ENCODE measurements around the gene SLC4A11. TPM values are rescaled to one million over a fixed set of nuclear protein-coding genes. Genes with fewer than 3 reads are reported as not detected.

SLC4A11 gene
- total and polyA plus RNA-seq, 10 of the 15 experiments (the other 5 are each of a cell fraction or from before 2014, with no cell fraction given) = 0.07 to 2.3 (median 1.1) TPM

Other genes with a start within 250 kb of the SLC4A11 start
Only the 7 nearest of the 11 such genes appear.
- gene OXT, start 167.6 kb downstream of the SLC4A11 start, total RNA-seq (2014; rRNA removed) = not detected in 2 replicates
- gene OXT, start 167.6 kb downstream of the SLC4A11 start, total RNA-seq (2014; rRNA removed; fragmentation: Illumina TruSeq; extraction: Trizol) = not detected in 2 replicates
- gene OXT, start 167.6 kb downstream of the SLC4A11 start, total RNA-seq (2021) = not detected in 2 replicates
- not detected in 2 replicates for gene OXT, start 167.6 kb downstream of the SLC4A11 start, polyA plus RNA-seq (2011; rRNA removed)
- not detected in 2 replicates for gene OXT, start 167.6 kb downstream of the SLC4A11 start, polyA plus RNA-seq (2014; fragmentation: Illumina TruSeq; extraction: Trizol)
- not detected for gene OXT, start 167.6 kb downstream of the SLC4A11 start, polyA plus RNA-seq (2014; fragmentation: Nextera tagmentation; extraction: Ambion mirVana)
- gene OXT, start 167.6 kb downstream of the SLC4A11 start, polyA plus RNA-seq (2014; rRNA removed) = not detected in 2 replicates
- not detected for gene OXT, start 167.6 kb downstream of the SLC4A11 start, polyA plus RNA-seq (2016; fragmentation: Nextera tagmentation; extraction: Ambion mirVana)
- gene AVP, start 154.5 kb downstream of the SLC4A11 start, total RNA-seq (2014; rRNA removed) = not detected in 2 replicates
- not detected in 2 replicates for gene AVP, start 154.5 kb downstream of the SLC4A11 start, total RNA-seq (2014; rRNA removed; fragmentation: Illumina TruSeq; extraction: Trizol)
- gene AVP, start 154.5 kb downstream of the SLC4A11 start, total RNA-seq (2021) = not detected in 2 replicates
- not detected in 2 replicates for gene AVP, start 154.5 kb downstream of the SLC4A11 start, polyA plus RNA-seq (2011; rRNA removed)
- gene AVP, start 154.5 kb downstream of the SLC4A11 start, polyA plus RNA-seq (2014; fragmentation: Illumina TruSeq; extraction: Trizol) = not detected in 2 replicates
- not detected for gene AVP, start 154.5 kb downstream of the SLC4A11 start, polyA plus RNA-seq (2014; fragmentation: Nextera tagmentation; extraction: Ambion mirVana)
- not detected in 2 replicates for gene AVP, start 154.5 kb downstream of the SLC4A11 start, polyA plus RNA-seq (2014; rRNA removed)
- not detected for gene AVP, start 154.5 kb downstream of the SLC4A11 start, polyA plus RNA-seq (2016; fragmentation: Nextera tagmentation; extraction: Ambion mirVana)
- 29.8 and 30.4 TPM in 2 replicates for gene FASTKD5, start 79.3 kb downstream of the SLC4A11 start, total RNA-seq (2014; rRNA removed)
- 27.0 and 30.0 TPM in 2 replicates for gene FASTKD5, start 79.3 kb downstream of the SLC4A11 start, total RNA-seq (2014; rRNA removed; fragmentation: Illumina TruSeq; extraction: Trizol)
- gene FASTKD5, start 79.3 kb downstream of the SLC4A11 start, total RNA-seq (2021) = 23.7 and 25.5 TPM in 2 replicates
- gene FASTKD5, start 79.3 kb downstream of the SLC4A11 start, polyA plus RNA-seq (2011; rRNA removed) = 33.7 and 34.7 TPM in 2 replicates
- gene FASTKD5, start 79.3 kb downstream of the SLC4A11 start, polyA plus RNA-seq (2014; fragmentation: Illumina TruSeq; extraction: Trizol) = 30.0 and 31.4 TPM in 2 replicates
- 10 to 100 TPM; 23.3 to 38.5 TPM for gene FASTKD5, start 79.3 kb downstream of the SLC4A11 start, polyA plus RNA-seq (2014; fragmentation: Nextera tagmentation; extraction: Ambion mirVana)
- gene FASTKD5, start 79.3 kb downstream of the SLC4A11 start, polyA plus RNA-seq (2014; rRNA removed) = 24.0 and 28.0 TPM in 2 replicates
- gene FASTKD5, start 79.3 kb downstream of the SLC4A11 start, polyA plus RNA-seq (2016; fragmentation: Nextera tagmentation; extraction: Ambion mirVana) = 10 to 100 TPM; 39.0 to 41.0 TPM
- 3.9 and 4.0 TPM in 2 replicates for gene UBOX5, start 79.3 kb downstream of the SLC4A11 start, total RNA-seq (2014; rRNA removed)
- 1.9 and 2.0 TPM in 2 replicates for gene UBOX5, start 79.3 kb downstream of the SLC4A11 start, total RNA-seq (2014; rRNA removed; fragmentation: Illumina TruSeq; extraction: Trizol)
- gene UBOX5, start 79.3 kb downstream of the SLC4A11 start, total RNA-seq (2021) = 4.4 and 5.5 TPM in 2 replicates
- 1.5 and 1.7 TPM in 2 replicates for gene UBOX5, start 79.3 kb downstream of the SLC4A11 start, polyA plus RNA-seq (2011; rRNA removed)
- 1.8 and 2.7 TPM in 2 replicates for gene UBOX5, start 79.3 kb downstream of the SLC4A11 start, polyA plus RNA-seq (2014; fragmentation: Illumina TruSeq; extraction: Trizol)
- under 1 TPM; 0.37 to 0.47 TPM for gene UBOX5, start 79.3 kb downstream of the SLC4A11 start, polyA plus RNA-seq (2014; fragmentation: Nextera tagmentation; extraction: Ambion mirVana)
- gene UBOX5, start 79.3 kb downstream of the SLC4A11 start, polyA plus RNA-seq (2014; rRNA removed) = 2.6 and 2.8 TPM in 2 replicates
- 1 to 10 TPM; 4.2 to 4.8 TPM for gene UBOX5, start 79.3 kb downstream of the SLC4A11 start, polyA plus RNA-seq (2016; fragmentation: Nextera tagmentation; extraction: Ambion mirVana)
- gene LZTS3, start 65.6 kb downstream of the SLC4A11 start, total RNA-seq (2014; rRNA removed) = 0.33 and 0.56 TPM in 2 replicates
- gene LZTS3, start 65.6 kb downstream of the SLC4A11 start, total RNA-seq (2014; rRNA removed; fragmentation: Illumina TruSeq; extraction: Trizol) = 0.18 TPM in 2 replicates
- 0.44 and 0.48 TPM in 2 replicates for gene LZTS3, start 65.6 kb downstream of the SLC4A11 start, total RNA-seq (2021)
- 0.37 and 0.64 TPM in 2 replicates for gene LZTS3, start 65.6 kb downstream of the SLC4A11 start, polyA plus RNA-seq (2011; rRNA removed)
- gene LZTS3, start 65.6 kb downstream of the SLC4A11 start, polyA plus RNA-seq (2014; fragmentation: Illumina TruSeq; extraction: Trizol) = 0.08 and 0.26 TPM in 2 replicates
- under 1 TPM; 0.03 to 0.04 TPM for gene LZTS3, start 65.6 kb downstream of the SLC4A11 start, polyA plus RNA-seq (2014; fragmentation: Nextera tagmentation; extraction: Ambion mirVana)
- gene LZTS3, start 65.6 kb downstream of the SLC4A11 start, polyA plus RNA-seq (2014; rRNA removed) = 0.48 and 0.90 TPM in 2 replicates
- gene LZTS3, start 65.6 kb downstream of the SLC4A11 start, polyA plus RNA-seq (2016; fragmentation: Nextera tagmentation; extraction: Ambion mirVana) = under 1 TPM; 0.08 to 0.11 TPM
- gene DDRGK1, start 34.5 kb downstream of the SLC4A11 start, total RNA-seq (2014; rRNA removed) = 38.7 and 41.1 TPM in 2 replicates
- 28.3 and 31.2 TPM in 2 replicates for gene DDRGK1, start 34.5 kb downstream of the SLC4A11 start, total RNA-seq (2014; rRNA removed; fragmentation: Illumina TruSeq; extraction: Trizol)
- 40.2 and 55.2 TPM in 2 replicates for gene DDRGK1, start 34.5 kb downstream of the SLC4A11 start, total RNA-seq (2021)
- 27.8 and 40.7 TPM in 2 replicates for gene DDRGK1, start 34.5 kb downstream of the SLC4A11 start, polyA plus RNA-seq (2011; rRNA removed)
- gene DDRGK1, start 34.5 kb downstream of the SLC4A11 start, polyA plus RNA-seq (2014; fragmentation: Illumina TruSeq; extraction: Trizol) = 9.5 and 21.0 TPM in 2 replicates
- 1 to 10 TPM; 4.0 to 8.9 TPM for gene DDRGK1, start 34.5 kb downstream of the SLC4A11 start, polyA plus RNA-seq (2014; fragmentation: Nextera tagmentation; extraction: Ambion mirVana)
- 40.8 and 45.0 TPM in 2 replicates for gene DDRGK1, start 34.5 kb downstream of the SLC4A11 start, polyA plus RNA-seq (2014; rRNA removed)
- gene DDRGK1, start 34.5 kb downstream of the SLC4A11 start, polyA plus RNA-seq (2016; fragmentation: Nextera tagmentation; extraction: Ambion mirVana) = 10 to 100 TPM; 42.0 to 49.5 TPM
- 79.8 and 91.8 TPM in 2 replicates for gene ITPA, start 29.7 kb downstream of the SLC4A11 start, total RNA-seq (2014; rRNA removed)
- gene ITPA, start 29.7 kb downstream of the SLC4A11 start, total RNA-seq (2014; rRNA removed; fragmentation: Illumina TruSeq; extraction: Trizol) = 46.5 and 48.4 TPM in 2 replicates
- gene ITPA, start 29.7 kb downstream of the SLC4A11 start, total RNA-seq (2021) = 78.7 and 86.1 TPM in 2 replicates
- gene ITPA, start 29.7 kb downstream of the SLC4A11 start, polyA plus RNA-seq (2011; rRNA removed) = 29.1 and 38.5 TPM in 2 replicates
- gene ITPA, start 29.7 kb downstream of the SLC4A11 start, polyA plus RNA-seq (2014; fragmentation: Illumina TruSeq; extraction: Trizol) = 30.8 and 44.4 TPM in 2 replicates
- 10 to 100 TPM in 1 of 2 experiments, 1 to 10 TPM in 1; 5.5 to 30.2 TPM for gene ITPA, start 29.7 kb downstream of the SLC4A11 start, polyA plus RNA-seq (2014; fragmentation: Nextera tagmentation; extraction: Ambion mirVana)
- gene ITPA, start 29.7 kb downstream of the SLC4A11 start, polyA plus RNA-seq (2014; rRNA removed) = 91.2 and 103 TPM in 2 replicates
- gene ITPA, start 29.7 kb downstream of the SLC4A11 start, polyA plus RNA-seq (2016; fragmentation: Nextera tagmentation; extraction: Ambion mirVana) = 100 to 1,000 TPM; 112 to 124 TPM

Data from GM12878 (cell line).